Iris pigment epithelial cell (primary cell): ENCODE data around the gene BAG1.
A peak's percentile ranks its signal among the peaks of the same experiment; 100 is the strongest.

ENCODE experiments used
- DNase-seq: peaks from one replicate; pipeline ENCODE4 v3.0.0-alpha.2; 2011; ENCODE audit warnings: low read depth

BAG1 gene

DNA sequence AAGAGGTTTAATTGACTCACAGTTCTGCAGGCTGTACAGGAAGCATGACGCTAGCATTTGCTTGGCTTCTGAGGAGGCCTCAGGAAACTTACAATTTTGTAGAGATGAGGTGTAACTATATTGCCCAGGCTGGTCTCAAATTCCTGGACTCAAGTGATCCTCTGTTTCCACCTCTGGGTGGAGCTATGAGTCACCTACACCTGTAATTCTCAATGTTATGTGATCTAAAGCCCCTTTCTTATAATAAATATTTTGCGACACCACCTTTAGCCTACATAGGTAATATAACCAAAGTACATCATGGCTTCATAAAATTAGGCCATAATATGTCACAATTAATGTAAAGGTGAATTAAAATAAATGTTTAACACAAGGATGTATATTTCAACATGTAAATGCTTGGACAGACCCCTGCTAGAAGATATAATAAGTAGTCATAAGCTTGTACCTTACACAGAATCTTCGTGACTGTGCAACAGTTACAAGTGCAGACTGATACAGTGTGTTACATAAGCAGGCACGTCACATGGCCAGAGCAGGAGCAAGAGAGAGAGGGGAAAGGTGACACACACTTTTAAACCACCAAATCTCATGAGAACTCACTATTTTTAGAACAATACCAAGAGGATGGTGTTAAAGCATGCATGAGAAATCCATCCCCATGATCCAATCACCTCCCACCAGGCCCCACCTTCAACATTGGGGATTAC, 54.3 kb downstream of the BAG1 start:
- DNase-seq = no peak

DNA sequence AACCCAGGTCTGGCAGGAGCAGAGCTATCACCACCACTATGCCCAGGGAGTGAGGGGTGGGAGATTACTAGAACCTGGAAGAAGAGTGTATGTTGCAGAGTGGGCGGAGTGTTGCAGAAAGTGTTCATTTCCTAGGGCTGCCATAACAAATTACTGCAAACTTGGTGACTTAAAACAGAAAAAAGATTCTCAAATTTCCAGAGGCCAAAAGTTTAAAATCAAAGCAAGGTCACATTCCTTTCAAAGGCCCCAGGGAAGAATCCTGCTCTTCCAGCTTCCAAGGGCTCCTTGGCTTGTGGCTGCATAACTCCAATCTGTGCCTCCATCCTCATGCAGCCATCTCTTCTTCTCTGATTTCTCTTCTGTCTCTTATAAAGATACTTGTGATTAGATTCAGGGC, 55.1 kb downstream of the BAG1 start:
- DNase-seq = no peak

DNA sequence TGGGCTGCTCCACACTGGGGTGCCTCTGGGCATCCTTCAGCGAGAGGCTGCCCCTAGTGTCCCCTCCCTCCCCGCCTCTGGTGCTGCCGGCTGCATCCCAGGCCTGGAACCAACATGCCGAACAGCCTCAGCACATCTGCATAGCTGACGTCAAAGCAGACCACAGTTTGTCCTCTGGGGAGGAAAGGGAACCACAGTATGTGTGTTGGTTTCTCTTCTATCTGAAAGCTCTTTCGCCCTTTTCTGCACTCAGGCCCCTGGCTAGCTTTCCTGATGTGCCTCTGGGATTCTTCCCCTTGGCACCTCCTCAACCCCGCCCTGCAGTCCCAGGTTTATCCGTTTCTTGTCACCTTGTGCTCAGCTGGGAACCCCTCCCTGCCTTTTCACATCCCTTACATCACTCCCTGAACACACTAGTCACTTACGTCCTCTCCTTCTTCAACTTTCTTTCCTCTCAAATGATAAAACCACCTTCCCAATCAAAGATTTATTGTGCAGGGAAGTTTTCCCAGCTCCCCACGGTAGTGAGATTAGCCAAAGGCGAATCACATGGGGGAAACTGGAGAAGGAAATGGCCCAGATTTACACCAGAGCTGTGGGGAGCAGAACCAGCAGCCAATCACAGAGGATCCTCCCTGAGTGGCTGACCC, 61.8 kb downstream of the BAG1 start:
- peak; percentile 71 for DNase-seq
